Vagina (tissue), 2 donors: ENCODE measurements around the gene EFNA3.

Source experiments
- POLR2A ChIP-seq, 2 donors: fragments of 450-650 bp; IDR thresholded peaks; one replicate each; pipeline ENCODE4 v1.6.1; 2017; ENCODE audit warnings: antibody characterized with exemption in 2 of 2, mild to moderate bottlenecking in 2 of 2, moderate library complexity in 2 of 2
- POLR2AphosphoS5 ChIP-seq, 2 donors: sonication (generic); formaldehyde crosslinking; IDR thresholded peaks; one replicate each; pipeline ENCODE4 v1.9.0; 2017; ENCODE audit warnings: antibody characterized with exemption in 2 of 2, mild to moderate bottlenecking in 2 of 2, low read depth in 1 of 2; ENCODE audit not compliant: insufficient read depth in 1 of 2
- TF ChIP-seq, protein P1 (sequence below), 3 experiments: fragments of 450-650 bp in 2 of 3; fragments of 200-600 bp in 1 of 3; sonication (generic) in 1 of 3; IDR thresholded peaks; one replicate each; pipeline ENCODE4 v1.5.1; 2017 to 2019; ENCODE audit warnings: antibody characterized with exemption in 3 of 3, mild to moderate bottlenecking in 2 of 3, moderate library complexity in 2 of 3

DNA sequence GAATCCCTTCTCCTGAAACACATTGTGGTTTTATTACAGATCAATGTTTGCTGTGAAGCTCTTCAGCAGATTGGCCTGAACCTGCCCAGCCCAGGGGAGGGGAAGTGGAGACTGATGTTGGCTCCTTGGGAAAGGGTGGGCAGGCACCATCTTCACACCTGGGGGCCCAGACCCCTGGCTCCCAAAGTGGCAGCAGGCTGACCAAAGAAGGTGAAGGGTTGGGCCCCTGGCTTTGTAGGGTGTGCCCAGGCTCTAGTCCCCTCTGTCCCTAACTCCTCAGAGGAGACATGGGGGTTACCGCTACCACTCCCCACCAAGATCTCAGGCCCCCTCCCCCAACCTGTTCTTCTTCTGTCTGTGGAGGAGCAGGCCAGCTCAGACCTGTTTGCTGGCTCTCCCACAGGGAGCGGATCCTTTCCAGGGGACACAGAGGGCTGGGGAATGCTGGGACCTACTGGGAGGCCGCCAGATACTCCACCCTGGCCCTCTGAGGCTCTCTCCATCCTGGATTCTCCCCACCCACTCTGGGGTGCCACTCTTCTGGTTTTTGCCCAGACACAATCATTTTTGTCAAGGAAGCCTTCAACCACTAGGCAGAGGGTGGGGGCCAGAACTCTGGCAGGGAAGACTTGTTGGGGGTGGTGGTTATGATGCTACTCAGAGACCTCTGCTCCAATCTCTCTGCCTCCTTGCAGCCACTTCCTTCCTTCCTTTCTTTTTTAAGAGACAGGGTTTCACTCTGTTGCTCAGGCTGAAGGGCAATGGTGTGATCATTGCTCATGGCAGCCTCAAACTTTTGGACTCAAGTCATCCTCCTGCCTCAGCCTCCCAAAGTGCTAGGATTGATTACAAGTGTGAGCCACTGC, 5.0 kb upstream of the EFNA3 start:
- TF ChIP-seq, protein P1, sequence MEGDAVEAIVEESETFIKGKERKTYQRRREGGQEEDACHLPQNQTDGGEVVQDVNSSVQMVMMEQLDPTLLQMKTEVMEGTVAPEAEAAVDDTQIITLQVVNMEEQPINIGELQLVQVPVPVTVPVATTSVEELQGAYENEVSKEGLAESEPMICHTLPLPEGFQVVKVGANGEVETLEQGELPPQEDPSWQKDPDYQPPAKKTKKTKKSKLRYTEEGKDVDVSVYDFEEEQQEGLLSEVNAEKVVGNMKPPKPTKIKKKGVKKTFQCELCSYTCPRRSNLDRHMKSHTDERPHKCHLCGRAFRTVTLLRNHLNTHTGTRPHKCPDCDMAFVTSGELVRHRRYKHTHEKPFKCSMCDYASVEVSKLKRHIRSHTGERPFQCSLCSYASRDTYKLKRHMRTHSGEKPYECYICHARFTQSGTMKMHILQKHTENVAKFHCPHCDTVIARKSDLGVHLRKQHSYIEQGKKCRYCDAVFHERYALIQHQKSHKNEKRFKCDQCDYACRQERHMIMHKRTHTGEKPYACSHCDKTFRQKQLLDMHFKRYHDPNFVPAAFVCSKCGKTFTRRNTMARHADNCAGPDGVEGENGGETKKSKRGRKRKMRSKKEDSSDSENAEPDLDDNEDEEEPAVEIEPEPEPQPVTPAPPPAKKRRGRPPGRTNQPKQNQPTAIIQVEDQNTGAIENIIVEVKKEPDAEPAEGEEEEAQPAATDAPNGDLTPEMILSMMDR (IDR thresholded peaks at IDR 0.05): no peak
- TF ChIP-seq POLR2AphosphoS5 (IDR thresholded peaks at IDR 0.05; ENCODE audit: insufficient read depth in 1 of 2, low read depth in 1 of 2) (peak in 1 of 2 donors; percentile 19), POLR2A (IDR thresholded peaks at IDR 0.05) (no peak)
